K562 (cell line): ENCODE measurements around the gene EFEMP2. TPM values are rescaled to one million over a fixed set of nuclear protein-coding genes. Genes with fewer than 3 reads are reported as not detected.
A peak's percentile ranks its signal among the peaks of the same experiment; 100 is the strongest.

ENCODE experiments used
- ATF1 ChIP-seq, 2 experiments: fragments of 450-650 bp in 1 of 2; IDR thresholded peaks; 2 replicates each; pipeline ENCODE4 v1.6.1; 2016; ENCODE audit warnings: missing compliant biosample characterization in 1 of 2, missing genetic modification characterization in 1 of 2
- BRCA1 ChIP-seq, 2 experiments: fragments of 450-650 bp in 1 of 2; sonication (generic) in 1 of 2; formaldehyde crosslinking in 1 of 2; IDR thresholded peaks; 2 replicates each; pipeline versions ENCODE4 v1.5.0 to v1.6.1; 2017 to 2020; ENCODE audit warnings: mild to moderate bottlenecking in 1 of 2, missing genetic modification reagents in 1 of 2
- BRD4 ChIP-seq: fragments of 200-600 bp; sonication (generic); IDR thresholded peaks from 2 replicates; pipeline ENCODE4 v1.6.1; 2017; ENCODE audit warnings: inconsistent platforms
- C11orf30 ChIP-seq: fragments of 450-650 bp; IDR thresholded peaks from 2 replicates; pipeline ENCODE4 v1.6.1; 2016; ENCODE audit warnings: low read depth, mild to moderate bottlenecking
- CTBP1 ChIP-seq: fragments of 450-650 bp; IDR thresholded peaks from 2 replicates; pipeline ENCODE4 v1.6.1; 2016; ENCODE audit warnings: borderline replicate concordance
- DNMT1 ChIP-seq: fragments of 450-650 bp; IDR thresholded peaks from 2 replicates; pipeline ENCODE4 v1.6.1; 2016; ENCODE audit warnings: antibody characterized with exemption, mild to moderate bottlenecking
- EGR1 ChIP-seq: fragments of 450-650 bp; conservative IDR thresholded peaks from 2 replicates; pipeline ENCODE4 v1.6.1; 2017; ENCODE audit warnings: mild to moderate bottlenecking
- EP400 ChIP-seq: fragments of 450-650 bp; IDR thresholded peaks from 2 replicates; pipeline ENCODE4 v1.6.1; 2017; ENCODE audit warnings: antibody characterized with exemption, mild to moderate bottlenecking, moderate library complexity
- GATAD2A ChIP-seq: fragments of 450-650 bp; IDR thresholded peaks from 2 replicates; pipeline ENCODE4 v1.6.1; 2017
- KLF13 ChIP-seq: fragments of 450-650 bp; IDR thresholded peaks from 2 replicates; pipeline ENCODE4 v1.6.1; 2016; ENCODE audit warnings: missing genetic modification characterization, low read depth, mild to moderate bottlenecking, missing compliant biosample characterization, moderate library complexity, borderline replicate concordance
- KLF6 ChIP-seq: fragments of 250-450 bp; sonication (Bioruptor Pico); IDR thresholded peaks from 2 replicates; pipeline ENCODE4 v1.4.0; 2020; ENCODE audit warnings: mild to moderate bottlenecking, moderate library complexity, borderline replicate concordance
- MAX ChIP-seq: sonication (generic); formaldehyde crosslinking; IDR thresholded peaks from 2 replicates; pipeline ENCODE4 v1.9.0; 2022; ENCODE audit warnings: mild to moderate bottlenecking, missing genetic modification reagents
- MTA1 ChIP-seq: fragments of 450-650 bp; IDR thresholded peaks from 2 replicates; pipeline ENCODE4 v1.6.1; 2017; ENCODE audit warnings: borderline replicate concordance
- NCOR1 ChIP-seq: fragments of 450-650 bp; IDR thresholded peaks from 2 replicates; pipeline ENCODE4 v1.6.1; 2016; ENCODE audit warnings: mild to moderate bottlenecking, moderate library complexity
- NEUROD1 ChIP-seq: fragments of 150-350 bp; IDR thresholded peaks from 2 replicates; pipeline ENCODE4 v1.6.1; 2014; ENCODE audit warnings: borderline replicate concordance, low read length, low read depth; ENCODE audit not compliant: partially characterized antibody
- NFE2L1 ChIP-seq: fragments of 450-650 bp; IDR thresholded peaks from 2 replicates; pipeline ENCODE4 v1.6.1; 2016; ENCODE audit warnings: missing genetic modification characterization, low read depth, mild to moderate bottlenecking, missing compliant biosample characterization, moderate library complexity, borderline replicate concordance
- PCBP2 ChIP-seq: fragments of 200-400 bp; formaldehyde crosslinking; IDR thresholded peaks from 2 replicates; pipeline ENCODE4 v1.6.1; 2018; ENCODE audit warnings: low read length, low read depth, mild to moderate bottlenecking, moderate library complexity; ENCODE audit not compliant: poor library complexity, severe bottlenecking
- SPI1 ChIP-seq: IDR thresholded peaks from 2 replicates; pipeline ENCODE4 v1.6.1; 2011; ENCODE audit warnings: low read depth, low read length, control low read depth, borderline replicate concordance
- SRSF3 ChIP-seq: fragments of 200-400 bp; formaldehyde crosslinking; IDR thresholded peaks from 2 replicates; pipeline ENCODE4 v1.6.1; 2016; ENCODE audit warnings: mild to moderate bottlenecking, low read length, moderate library complexity; ENCODE audit not compliant: insufficient read depth
- SUPT5H ChIP-seq: fragments of 450-650 bp; IDR thresholded peaks from 2 replicates; pipeline ENCODE4 v1.6.1; 2016
- TGIF2 ChIP-seq: sonication (generic); formaldehyde crosslinking; IDR thresholded peaks from 2 replicates; pipeline ENCODE4 v1.8.1; 2022; ENCODE audit warnings: mild to moderate bottlenecking, missing genetic modification reagents, moderate library complexity
- U2AF1 ChIP-seq: fragments of 200-400 bp; formaldehyde crosslinking; optimal IDR thresholded peaks from 2 replicates; pipeline ENCODE3; 2017; ENCODE audit warnings: mild to moderate bottlenecking, low read depth, low read length, moderate library complexity
- ZBTB1 ChIP-seq: sonication (generic); formaldehyde crosslinking; IDR thresholded peaks from 2 replicates; pipeline ENCODE4 v1.8.1; 2023; ENCODE audit warnings: missing genetic modification reagents, low read depth, mild to moderate bottlenecking, borderline replicate concordance
- ZNF668 ChIP-seq: fragments of 250-450 bp; sonication (Bioruptor Pico); IDR thresholded peaks from 2 replicates; pipeline ENCODE4 v1.8.0; 2022; ENCODE audit warnings: mild to moderate bottlenecking, inconsistent platforms
- polyA plus RNA-seq, 8 experiments: library from polyadenylated mRNA; depleted of rRNA in 4 of 8; stranded (reverse) in 5 of 8; unstranded in 3 of 8; fragments of >200 nt; fragmentation: Nextera tagmentation in 2 of 8; fragmentation: Illumina TruSeq in 1 of 8; extraction: Ambion mirVana in 2 of 8; extraction: Trizol in 1 of 8; gene quantifications; 2 replicates each; pipeline versions ENCODE4 v1.2.1 to v1.2.3, GENCODE V29; 2011 to 2014; ENCODE audit warnings: inconsistent platforms in 1 of 8, missing spikeins in 1 of 8
- total RNA-seq, 7 experiments: library from RNA; depleted of rRNA in 6 of 7; stranded (reverse); fragments of >200 nt in 6 of 7; fragmentation: Illumina TruSeq in 2 of 7; extraction: Trizol in 2 of 7; gene quantifications; 2 replicates each; pipeline versions ENCODE4 v1.2.1 to v1.2.3, GENCODE V29; 2011 to 2021; ENCODE audit warnings: low replicate concordance in 1 of 7
- TF ChIP-seq, protein P1 (sequence below): fragments of 450-650 bp; IDR thresholded peaks from 2 replicates; pipeline ENCODE4 v1.6.1; 2018; ENCODE audit not compliant: partially characterized antibody
- TF ChIP-seq, protein P2 (sequence below): fragments of 450-650 bp; formaldehyde crosslinking; IDR thresholded peaks from 2 replicates; pipeline ENCODE4 v1.4.0; 2020; ENCODE audit warnings: mild to moderate bottlenecking, mixed read lengths

EFEMP2 gene
- total and polyA plus RNA-seq, 9 of the 15 experiments (the other 6 are each of a cell fraction or from before 2014, with no cell fraction given) = 0.07 to 2.9 (median 0.69) TPM; not detected in 1

- TF ChIP-seq DNMT1 = no peak
- TF ChIP-seq U2AF1 = peak; percentile 97
- TF ChIP-seq EGR1 = no peak
- no peak for TF ChIP-seq MTA1
- no peak for TF ChIP-seq KLF6 (CRISPR knock-in tag)
- no peak for TF ChIP-seq SPI1
- TF ChIP-seq ATF1 (CRISPR knock-in tag; IDR thresholded peaks at IDR 0.05) = 0 out of 2 replicates have a peak, but pooled peaks have one; percentile 14
- no peak for TF ChIP-seq ATF1 (tag; IDR thresholded peaks at IDR 0.05)
- no peak for TF ChIP-seq ZBTB1 (CRISPR knock-in tag)
- no peak for TF ChIP-seq NCOR1
- no peak for TF ChIP-seq C11orf30
- no peak for TF ChIP-seq ZNF668
- no peak for TF ChIP-seq KLF13
- TF ChIP-seq MAX = no peak; the same call in 1 of the 2 replicates
- TF ChIP-seq SRSF3 = no peak
- TF ChIP-seq EP400 = peak; percentile 70
- no peak for TF ChIP-seq SUPT5H
- TF ChIP-seq, protein P1, sequence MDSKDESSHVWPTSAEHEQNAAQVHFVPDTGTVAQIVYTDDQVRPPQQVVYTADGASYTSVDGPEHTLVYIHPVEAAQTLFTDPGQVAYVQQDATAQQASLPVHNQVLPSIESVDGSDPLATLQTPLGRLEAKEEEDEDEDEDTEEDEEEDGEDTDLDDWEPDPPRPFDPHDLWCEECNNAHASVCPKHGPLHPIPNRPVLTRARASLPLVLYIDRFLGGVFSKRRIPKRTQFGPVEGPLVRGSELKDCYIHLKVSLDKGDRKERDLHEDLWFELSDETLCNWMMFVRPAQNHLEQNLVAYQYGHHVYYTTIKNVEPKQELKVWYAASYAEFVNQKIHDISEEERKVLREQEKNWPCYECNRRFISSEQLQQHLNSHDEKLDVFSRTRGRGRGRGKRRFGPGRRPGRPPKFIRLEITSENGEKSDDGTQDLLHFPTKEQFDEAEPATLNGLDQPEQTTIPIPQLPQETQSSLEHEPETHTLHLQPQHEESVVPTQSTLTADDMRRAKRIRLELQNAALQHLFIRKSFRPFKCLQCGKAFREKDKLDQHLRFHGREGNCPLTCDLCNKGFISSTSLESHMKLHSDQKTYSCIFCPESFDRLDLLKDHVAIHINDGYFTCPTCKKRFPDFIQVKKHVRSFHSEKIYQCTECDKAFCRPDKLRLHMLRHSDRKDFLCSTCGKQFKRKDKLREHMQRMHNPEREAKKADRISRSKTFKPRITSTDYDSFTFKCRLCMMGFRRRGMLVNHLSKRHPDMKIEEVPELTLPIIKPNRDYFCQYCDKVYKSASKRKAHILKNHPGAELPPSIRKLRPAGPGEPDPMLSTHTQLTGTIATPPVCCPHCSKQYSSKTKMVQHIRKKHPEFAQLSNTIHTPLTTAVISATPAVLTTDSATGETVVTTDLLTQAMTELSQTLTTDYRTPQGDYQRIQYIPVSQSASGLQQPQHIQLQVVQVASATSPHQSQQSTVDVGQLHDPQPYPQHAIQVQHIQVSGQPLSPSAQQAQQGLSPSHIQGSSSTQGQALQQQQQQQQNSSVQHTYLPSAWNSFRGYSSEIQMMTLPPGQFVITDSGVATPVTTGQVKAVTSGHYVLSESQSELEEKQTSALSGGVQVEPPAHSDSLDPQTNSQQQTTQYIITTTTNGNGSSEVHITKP = no peak
- TF ChIP-seq PCBP2 = peak; percentile 43
- TF ChIP-seq BRCA1 (IDR thresholded peaks at IDR 0.05) = no peak
- no peak for TF ChIP-seq BRCA1 (CRISPR knock-in tag; IDR thresholded peaks at IDR 0.05)
- TF ChIP-seq, protein P2, sequence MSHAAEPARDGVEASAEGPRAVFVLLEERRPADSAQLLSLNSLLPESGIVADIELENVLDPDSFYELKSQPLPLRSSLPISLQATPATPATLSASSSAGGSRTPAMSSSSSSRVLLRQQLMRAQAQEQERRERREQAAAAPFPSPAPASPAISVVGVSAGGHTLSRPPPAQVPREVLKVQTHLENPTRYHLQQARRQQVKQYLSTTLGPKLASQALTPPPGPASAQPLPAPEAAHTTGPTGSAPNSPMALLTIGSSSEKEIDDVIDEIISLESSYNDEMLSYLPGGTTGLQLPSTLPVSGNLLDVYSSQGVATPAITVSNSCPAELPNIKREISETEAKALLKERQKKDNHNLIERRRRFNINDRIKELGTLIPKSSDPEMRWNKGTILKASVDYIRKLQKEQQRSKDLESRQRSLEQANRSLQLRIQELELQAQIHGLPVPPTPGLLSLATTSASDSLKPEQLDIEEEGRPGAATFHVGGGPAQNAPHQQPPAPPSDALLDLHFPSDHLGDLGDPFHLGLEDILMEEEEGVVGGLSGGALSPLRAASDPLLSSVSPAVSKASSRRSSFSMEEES (CRISPR knock-in tag) = no peak
- TF ChIP-seq NFE2L1 (tag) = no peak
- no peak for TF ChIP-seq NEUROD1
- TF ChIP-seq CTBP1 = peak; percentile 18; the same call in 1 of the 2 replicates
- TF ChIP-seq TGIF2 = no peak
- peak; percentile 88 for TF ChIP-seq BRD4
- no peak for TF ChIP-seq GATAD2A
Measured at GRCh38 chr11:65857500-65857852, 15.1 kb downstream of the EFEMP2 start (continued).
